Measurements from ENCODE around the gene ASCC1. TPM values are rescaled to one million over a fixed set of nuclear protein-coding genes. Genes with fewer than 3 reads are reported as not detected.

The ASCC1 gene
- total and polyA plus RNA-seq, 5 donors from 2014 or later: 20.5 to 28.8 (median 26.0) TPM

DNA sequence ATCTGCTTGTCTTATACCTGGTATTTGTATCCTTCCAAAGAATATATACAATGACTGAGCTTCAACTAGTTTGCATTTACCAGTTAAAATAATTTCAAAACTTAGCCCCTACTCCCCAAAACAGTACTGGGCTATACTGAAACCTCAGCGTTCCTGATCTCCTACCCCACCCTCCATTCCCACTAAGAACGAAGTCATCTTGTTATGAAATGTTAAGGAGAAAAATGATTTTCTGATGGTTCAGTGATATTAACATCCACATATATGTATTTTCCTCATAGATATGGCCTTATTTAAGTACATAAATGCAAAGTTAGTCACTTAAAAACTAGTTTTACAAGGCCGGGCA, 29.1 kb downstream of the ASCC1 start:
- Histone ChIP-seq H3K9me3 (ENCODE audit: control insufficient read depth in 2 of 2, low read length in 2 of 2) (peaks cover 0 to 4% of the 10 kb centered on the region in 2 experiments), H3K27ac (ENCODE audit: insufficient read depth, low read length, poor library complexity, severe bottlenecking) (no peak overlapping the region), H3K4me1 (ENCODE audit: control insufficient read depth, insufficient read depth, low read length, poor library complexity, severe bottlenecking) (no peaks in the 10 kb centered on the region), H3K36me3 (ENCODE audit: control insufficient read depth, insufficient read depth, low read length) (peaks cover 5% of the 10 kb centered on the region), H3K4me3 (ENCODE audit: low read depth, low read length) (no peak overlapping the region), H3K27me3 (ENCODE audit: control insufficient read depth, insufficient read depth, low read length) (no peaks in the 10 kb centered on the region)
- H3K9me3 Mint-ChIP-seq: peaks cover 0 to 5% (median 0%) of the 10 kb centered on the region in 7 donors
- H3K27me3 Mint-ChIP-seq: no peaks in the 10 kb centered on the region
- peak overlapping the region in 1 of 3 donors; percentile 78 for H3K27ac Mint-ChIP-seq
- ATAC-seq (ENCODE audit: low read depth in 2 of 2): no peak
- peaks cover 21% of the 10 kb centered on the region for H3K36me3 Mint-ChIP-seq
- DNase-seq: no peak
- H3K4me1 Mint-ChIP-seq: peaks cover 0 to 7% (median 3%) of the 10 kb centered on the region in 4 donors
- no peak overlapping the region for H3K4me3 Mint-ChIP-seq

- no peak overlapping the region for H3K27ac ChIP-seq (ENCODE audit: insufficient read depth, low read length, poor library complexity, severe bottlenecking)
- peaks cover 5% of the 10 kb centered on the region for H3K36me3 ChIP-seq (ENCODE audit: control insufficient read depth, insufficient read depth, low read length)
- no peaks in the 10 kb centered on the region for H3K27me3 Mint-ChIP-seq
- H3K36me3 Mint-ChIP-seq: peaks cover 21% of the 10 kb centered on the region
- H3K27me3 ChIP-seq (ENCODE audit: control insufficient read depth, insufficient read depth, low read length): no peaks in the 10 kb centered on the region
- peaks cover 0 to 7% (median 3%) of the 10 kb centered on the region in 4 donors for H3K4me1 Mint-ChIP-seq
- peaks cover 0 to 4% of the 10 kb centered on the region in 2 experiments for H3K9me3 ChIP-seq (ENCODE audit: control insufficient read depth in 2 of 2, low read length in 2 of 2)
- no peak for DNase-seq
- no peaks in the 10 kb centered on the region for H3K4me1 ChIP-seq (ENCODE audit: control insufficient read depth, insufficient read depth, low read length, poor library complexity, severe bottlenecking)
- no peak for ATAC-seq (ENCODE audit: low read depth in 2 of 2)
- peaks cover 0 to 5% (median 0%) of the 10 kb centered on the region in 7 donors for H3K9me3 Mint-ChIP-seq
- no peak overlapping the region for H3K4me3 Mint-ChIP-seq
- H3K27ac Mint-ChIP-seq: peak overlapping the region; percentile 38 to 78 (median 64)
- no peak overlapping the region for H3K4me3 ChIP-seq (ENCODE audit: low read depth, low read length)
Measured at GRCh38 chr10:72186258-72186981, 29.7 kb downstream of the ASCC1 start.

DNA sequence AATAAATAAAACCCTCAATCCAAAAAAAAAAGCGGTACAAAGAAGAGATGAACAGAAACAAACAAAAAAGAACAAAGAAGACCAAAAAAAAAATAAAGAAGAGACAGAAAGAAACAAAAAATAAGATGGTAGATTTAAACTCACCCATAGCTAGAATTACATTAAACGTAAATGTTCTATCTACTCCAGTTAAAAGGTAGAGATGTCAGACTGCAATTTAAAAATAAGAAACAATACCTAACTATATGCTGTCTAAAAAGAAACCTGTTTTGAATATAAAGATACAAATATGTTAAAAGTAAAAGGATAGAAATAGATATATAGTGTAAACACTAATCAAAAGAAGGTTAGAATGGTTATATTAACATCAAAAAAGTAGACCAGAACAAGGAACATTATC, 31.9 kb downstream of the ASCC1 start:
- peaks cover 19% of the 10 kb centered on the region for H3K36me3 Mint-ChIP-seq
- peaks cover 0 to 7% (median 3%) of the 10 kb centered on the region in 4 donors for H3K4me1 Mint-ChIP-seq
- ATAC-seq (ENCODE audit: low read depth in 2 of 2) (no peak), DNase-seq (no peak)
- no peak overlapping the region for H3K27ac ChIP-seq (ENCODE audit: insufficient read depth, low read length, poor library complexity, severe bottlenecking)
- H3K36me3 ChIP-seq (ENCODE audit: control insufficient read depth, insufficient read depth, low read length): peaks cover 8% of the 10 kb centered on the region
- no peaks in the 10 kb centered on the region for H3K27me3 ChIP-seq (ENCODE audit: control insufficient read depth, insufficient read depth, low read length)
- no peak overlapping the region for H3K4me3 Mint-ChIP-seq
- no peak overlapping the region for H3K4me3 ChIP-seq (ENCODE audit: low read depth, low read length)
- H3K4me1 ChIP-seq (ENCODE audit: control insufficient read depth, insufficient read depth, low read length, poor library complexity, severe bottlenecking): no peaks in the 10 kb centered on the region
- H3K27ac Mint-ChIP-seq: no peak overlapping the region
- H3K27me3 Mint-ChIP-seq: no peaks in the 10 kb centered on the region
- H3K9me3 ChIP-seq (ENCODE audit: control insufficient read depth in 2 of 2, low read length in 2 of 2): peaks cover 0 to 4% of the 10 kb centered on the region in 2 experiments
- peaks cover 0 to 5% (median 0%) of the 10 kb centered on the region in 7 donors for H3K9me3 Mint-ChIP-seq

DNA sequence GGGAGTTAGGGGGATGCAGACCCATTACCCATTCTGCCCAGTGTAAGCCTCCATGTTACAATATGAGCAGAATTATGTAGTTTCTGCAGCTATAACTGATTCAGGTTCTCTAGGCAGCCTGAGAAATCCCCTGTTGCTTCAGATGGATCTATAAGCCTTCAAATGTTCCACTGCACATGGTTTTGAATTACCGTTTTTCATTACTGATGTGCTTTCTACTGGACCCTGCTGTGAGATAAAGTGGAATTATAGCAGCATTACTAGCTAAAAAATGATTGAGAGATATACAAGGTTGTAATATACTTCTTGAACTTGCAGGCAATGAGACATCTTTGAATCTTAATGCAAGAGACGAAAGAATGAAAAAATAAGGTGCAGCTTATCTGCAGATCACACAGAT, 38.6 kb downstream of the ASCC1 start:
- Histone ChIP-seq H3K4me3 (ENCODE audit: low read depth, low read length) (no peak overlapping the region), H3K27ac (ENCODE audit: insufficient read depth, low read length, poor library complexity, severe bottlenecking) (no peak overlapping the region), H3K4me1 (ENCODE audit: control insufficient read depth, insufficient read depth, low read length, poor library complexity, severe bottlenecking) (no peaks in the 10 kb centered on the region), H3K27me3 (ENCODE audit: control insufficient read depth, insufficient read depth, low read length) (no peaks in the 10 kb centered on the region), H3K9me3 (ENCODE audit: control insufficient read depth in 2 of 2, low read length in 2 of 2) (no peaks in the 10 kb centered on the region), H3K36me3 (ENCODE audit: control insufficient read depth, insufficient read depth, low read length) (peaks cover 14% of the 10 kb centered on the region)
- Mint-ChIP-seq H3K27ac (no peak overlapping the region), H3K4me1 (peaks cover 0 to 2% (median 0%) of the 10 kb centered on the region in 4 donors), H3K27me3 (no peaks in the 10 kb centered on the region), H3K9me3 (no peaks in the 10 kb centered on the region), H3K36me3 (peaks cover 19% of the 10 kb centered on the region), H3K4me3 (no peak overlapping the region)
- DNase-seq (no peak), ATAC-seq (ENCODE audit: low read depth in 2 of 2) (no peak)

GRCh38 chr10:72176701-72177100, 39.4 kb downstream of the ASCC1 start:
- no peaks in the 10 kb centered on the region for H3K4me1 Mint-ChIP-seq
- Histone ChIP-seq H3K9me3 (ENCODE audit: control insufficient read depth in 2 of 2, low read length in 2 of 2) (no peaks in the 10 kb centered on the region), H3K27me3 (ENCODE audit: control insufficient read depth, insufficient read depth, low read length) (no peaks in the 10 kb centered on the region), H3K27ac (ENCODE audit: insufficient read depth, low read length, poor library complexity, severe bottlenecking) (no peak overlapping the region), H3K4me1 (ENCODE audit: control insufficient read depth, insufficient read depth, low read length, poor library complexity, severe bottlenecking) (no peaks in the 10 kb centered on the region), H3K4me3 (ENCODE audit: low read depth, low read length) (no peak overlapping the region), H3K36me3 (ENCODE audit: control insufficient read depth, insufficient read depth, low read length) (peaks cover 14% of the 10 kb centered on the region)
- no peaks in the 10 kb centered on the region for H3K27me3 Mint-ChIP-seq
- no peaks in the 10 kb centered on the region for H3K9me3 Mint-ChIP-seq
- H3K27ac Mint-ChIP-seq: no peak overlapping the region
- DNase-seq (no peak), ATAC-seq (ENCODE audit: low read depth in 2 of 2) (no peak)
- no peak overlapping the region for H3K4me3 Mint-ChIP-seq
- peaks cover 19% of the 10 kb centered on the region for H3K36me3 Mint-ChIP-seq

DNA sequence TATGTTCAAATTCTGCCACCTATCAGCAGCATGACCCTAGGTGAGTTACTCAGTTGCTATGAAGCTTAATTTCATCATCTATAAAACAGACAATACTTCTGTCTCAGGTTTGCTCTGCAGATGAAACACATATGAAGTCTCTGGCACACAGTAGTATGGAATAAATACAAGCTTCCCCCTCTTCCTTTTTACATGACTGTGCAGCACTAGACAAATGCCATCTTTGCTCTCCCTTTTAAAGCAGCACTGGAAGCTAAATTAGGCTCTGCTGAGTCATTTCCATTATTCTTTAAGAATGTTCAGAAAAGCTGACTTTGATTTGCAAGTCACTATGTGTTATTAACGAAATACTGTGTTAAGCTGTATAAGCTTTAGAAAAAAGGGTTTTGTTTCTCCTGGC, 40.9 kb downstream of the ASCC1 start:
- Histone ChIP-seq H3K27me3 (ENCODE audit: control insufficient read depth, insufficient read depth, low read length) (no peaks in the 10 kb centered on the region), H3K36me3 (ENCODE audit: control insufficient read depth, insufficient read depth, low read length) (peaks cover 14% of the 10 kb centered on the region), H3K4me3 (ENCODE audit: low read depth, low read length) (no peak overlapping the region), H3K27ac (ENCODE audit: insufficient read depth, low read length, poor library complexity, severe bottlenecking) (no peak overlapping the region), H3K4me1 (ENCODE audit: control insufficient read depth, insufficient read depth, low read length, poor library complexity, severe bottlenecking) (no peaks in the 10 kb centered on the region), H3K9me3 (ENCODE audit: control insufficient read depth in 2 of 2, low read length in 2 of 2) (no peaks in the 10 kb centered on the region)
- H3K4me1 Mint-ChIP-seq: peaks cover 0 to 3% (median under 1%) of the 10 kb centered on the region in 4 donors
- H3K9me3 Mint-ChIP-seq: no peaks in the 10 kb centered on the region
- no peak for DNase-seq
- no peak overlapping the region for H3K4me3 Mint-ChIP-seq
- peaks cover 19% of the 10 kb centered on the region for H3K36me3 Mint-ChIP-seq
- H3K27ac Mint-ChIP-seq: no peak overlapping the region
- H3K27me3 Mint-ChIP-seq: no peaks in the 10 kb centered on the region
- ATAC-seq (ENCODE audit: low read depth in 2 of 2): no peak

DNA sequence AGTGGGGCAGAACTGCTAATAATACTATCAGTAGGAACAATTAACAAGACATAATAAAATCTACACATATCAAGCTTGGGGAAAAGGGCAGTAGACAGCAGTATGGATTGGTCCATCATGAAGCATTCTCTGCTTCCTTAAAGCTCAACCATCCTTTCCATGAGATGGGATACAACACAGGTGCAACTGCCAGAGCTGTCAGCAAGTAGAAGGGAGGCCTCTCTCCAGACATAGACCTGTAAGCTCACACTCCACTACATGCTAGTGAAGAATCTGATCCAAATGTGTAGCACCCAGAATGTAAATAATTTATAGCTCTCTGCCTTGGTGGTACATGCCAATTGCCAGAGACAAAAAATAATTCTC, 41.8 kb downstream of the ASCC1 start:
- Histone ChIP-seq H3K36me3 (ENCODE audit: control insufficient read depth, insufficient read depth, low read length) (peaks cover 13% of the 10 kb centered on the region), H3K9me3 (ENCODE audit: control insufficient read depth in 2 of 2, low read length in 2 of 2) (no peaks in the 10 kb centered on the region), H3K27me3 (ENCODE audit: control insufficient read depth, insufficient read depth, low read length) (no peaks in the 10 kb centered on the region), H3K4me3 (ENCODE audit: low read depth, low read length) (no peak overlapping the region), H3K27ac (ENCODE audit: insufficient read depth, low read length, poor library complexity, severe bottlenecking) (no peak overlapping the region), H3K4me1 (ENCODE audit: control insufficient read depth, insufficient read depth, low read length, poor library complexity, severe bottlenecking) (no peaks in the 10 kb centered on the region)
- no peaks in the 10 kb centered on the region for H3K9me3 Mint-ChIP-seq
- no peak for DNase-seq
- H3K4me3 Mint-ChIP-seq: no peak overlapping the region
- ATAC-seq (ENCODE audit: low read depth in 2 of 2): no peak
- no peak overlapping the region for H3K27ac Mint-ChIP-seq
- peaks cover 16% of the 10 kb centered on the region for H3K36me3 Mint-ChIP-seq
- H3K4me1 Mint-ChIP-seq: peaks cover 0 to 3% (median under 1%) of the 10 kb centered on the region in 4 donors
- no peaks in the 10 kb centered on the region for H3K27me3 Mint-ChIP-seq
